ENCODE data around the gene IRAK4. TPM values are rescaled to one million over a fixed set of nuclear protein-coding genes. Genes with fewer than 3 reads are reported as not detected.

The IRAK4 gene
- total RNA-seq, 2 donors from 2014 or later, result 11.5 to 25.3 TPM

DNA sequence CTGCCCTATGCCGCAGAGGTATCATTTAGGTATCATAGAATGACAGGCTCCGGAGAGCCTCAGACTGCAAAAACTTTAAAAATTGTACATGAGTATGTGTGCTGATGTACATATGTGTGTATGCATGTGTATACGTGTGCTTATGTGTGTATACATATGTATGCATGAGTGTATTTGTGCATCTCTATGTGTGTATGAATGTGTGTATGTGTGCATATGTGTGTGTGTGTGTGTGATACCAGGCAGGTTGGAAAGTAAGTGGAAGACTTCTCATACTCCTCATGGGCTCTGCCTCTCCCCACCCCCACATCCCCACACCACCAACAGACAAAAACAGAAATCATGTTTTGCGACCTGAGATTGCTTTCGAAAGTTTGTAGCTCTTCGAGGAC, 76.5 kb downstream of the IRAK4 start:
- H3K27ac ChIP-seq, result peak overlapping the region; percentile 94 to 95
- no peaks in the 10 kb centered on the region for H3K4me1 ChIP-seq (replicated peaks)
- no peak for TF ChIP-seq POLR2AphosphoS5 (IDR thresholded peaks at IDR 0.05)
- TF ChIP-seq, protein P1, sequence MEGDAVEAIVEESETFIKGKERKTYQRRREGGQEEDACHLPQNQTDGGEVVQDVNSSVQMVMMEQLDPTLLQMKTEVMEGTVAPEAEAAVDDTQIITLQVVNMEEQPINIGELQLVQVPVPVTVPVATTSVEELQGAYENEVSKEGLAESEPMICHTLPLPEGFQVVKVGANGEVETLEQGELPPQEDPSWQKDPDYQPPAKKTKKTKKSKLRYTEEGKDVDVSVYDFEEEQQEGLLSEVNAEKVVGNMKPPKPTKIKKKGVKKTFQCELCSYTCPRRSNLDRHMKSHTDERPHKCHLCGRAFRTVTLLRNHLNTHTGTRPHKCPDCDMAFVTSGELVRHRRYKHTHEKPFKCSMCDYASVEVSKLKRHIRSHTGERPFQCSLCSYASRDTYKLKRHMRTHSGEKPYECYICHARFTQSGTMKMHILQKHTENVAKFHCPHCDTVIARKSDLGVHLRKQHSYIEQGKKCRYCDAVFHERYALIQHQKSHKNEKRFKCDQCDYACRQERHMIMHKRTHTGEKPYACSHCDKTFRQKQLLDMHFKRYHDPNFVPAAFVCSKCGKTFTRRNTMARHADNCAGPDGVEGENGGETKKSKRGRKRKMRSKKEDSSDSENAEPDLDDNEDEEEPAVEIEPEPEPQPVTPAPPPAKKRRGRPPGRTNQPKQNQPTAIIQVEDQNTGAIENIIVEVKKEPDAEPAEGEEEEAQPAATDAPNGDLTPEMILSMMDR (IDR thresholded peaks at IDR 0.05), result no peak
- no peak for TF ChIP-seq POLR2A (IDR thresholded peaks at IDR 0.05)
- intact Hi-C loops (cut with DNase I), result no loop called here
- no peaks in the 10 kb centered on the region for H3K27me3 ChIP-seq (replicated peaks; ENCODE audit: insufficient read depth)
- H3K9me3 ChIP-seq, result no peaks in the 10 kb centered on the region
- DNase-seq (ENCODE audit: low spot score), result no peak
- 42% methylated on average over 6 of the region's 6 CpGs for WGBS
- peak overlapping the region; percentile 62 to 85 for H3K4me3 ChIP-seq
- H3K36me3 ChIP-seq, result no peaks in the 10 kb centered on the region

GRCh38 chr12:43835656-43836474, 77.1 kb downstream of the IRAK4 start, which contains the start of gene TMEM117:
TSS of gene TMEM117 (plus strand) at chr12:43836081.
- H3K4me3 ChIP-seq, result peak within 1 kb of the TSS; percentile 62 to 85
- WGBS, result under 1% methylated on average over 85 of the region's 103 CpGs
- DNase-seq (ENCODE audit: low spot score), result peak; percentile 55
- intact Hi-C loops (cut with DNase I), result no loop called here
- H3K27ac ChIP-seq, result peak within 1 kb of the TSS; percentile 94 to 95
- no peaks in the 10 kb centered on the region for H3K9me3 ChIP-seq
- H3K27me3 ChIP-seq (replicated peaks; ENCODE audit: insufficient read depth), result no peaks in the 10 kb centered on the region
- H3K36me3 ChIP-seq, result no peaks in the 10 kb centered on the region
- H3K4me1 ChIP-seq (replicated peaks), result no peaks in the 10 kb centered on the region
- TF ChIP-seq, protein P1 (IDR thresholded peaks at IDR 0.05), result no peak
- peak; percentile 8 for TF ChIP-seq POLR2A (IDR thresholded peaks at IDR 0.05)
- TF ChIP-seq POLR2AphosphoS5 (IDR thresholded peaks at IDR 0.05), result no peak

DNA sequence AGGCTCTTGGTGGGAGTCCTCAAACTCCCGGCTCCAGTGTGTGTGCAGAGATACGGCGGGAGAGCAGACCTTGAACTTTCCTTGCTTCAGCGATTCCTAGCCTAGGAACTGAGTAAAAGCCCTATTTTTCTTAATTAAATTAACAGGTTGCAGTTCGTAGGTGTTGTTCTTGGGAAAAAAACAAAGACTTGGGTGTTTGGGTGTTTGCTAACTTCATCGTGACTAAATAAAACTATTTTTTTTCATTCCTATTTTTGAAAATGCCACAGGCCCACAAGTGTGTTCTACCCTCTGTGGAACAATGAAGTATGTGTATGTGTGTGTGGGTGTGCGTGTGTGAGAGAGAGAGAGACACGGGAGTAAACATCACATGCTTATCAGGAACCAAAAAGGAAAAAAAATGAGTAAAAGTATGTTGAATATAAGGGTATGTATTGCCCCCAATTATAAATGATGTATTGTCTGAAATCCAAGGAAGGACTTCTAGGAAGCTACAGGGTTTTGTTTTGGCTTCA, 77.8 kb downstream of the IRAK4 start:
- Histone ChIP-seq H3K27ac (peak overlapping the region; percentile 94 to 95), H3K4me1 (replicated peaks) (no peaks in the 10 kb centered on the region), H3K4me3 (peak overlapping the region; percentile 62 to 85), H3K9me3 (no peaks in the 10 kb centered on the region), H3K36me3 (no peaks in the 10 kb centered on the region), H3K27me3 (replicated peaks; ENCODE audit: insufficient read depth) (no peaks in the 10 kb centered on the region)
- 2% methylated on average over 8 of the region's 8 CpGs for WGBS
- intact Hi-C loops (cut with DNase I), result no loop called here
- peak; percentile 5 for TF ChIP-seq POLR2AphosphoS5 (IDR thresholded peaks at IDR 0.05)
- TF ChIP-seq, protein P1 (IDR thresholded peaks at IDR 0.05), result no peak
- DNase-seq (ENCODE audit: low spot score), result no peak

Other genes starting within 250 kb of the IRAK4 start
- under 1 TPM in 1 of 2 donors, not detected in 1; 0.23 TPM for gene ADAMTS20, start 206.7 kb upstream of the IRAK4 start, total RNA-seq
- gene PUS7L, start 161 bp upstream of the IRAK4 start, total RNA-seq, result 10 to 100 TPM in 1 of 2 donors, 1 to 10 TPM in 1; 9.7 to 12.7 TPM
- gene TWF1, start 47.4 kb downstream of the IRAK4 start, total RNA-seq, result 100 to 1,000 TPM in 1 of 2 donors, 10 to 100 TPM in 1; 64.5 to 114 TPM
- gene TMEM117, start 77.1 kb downstream of the IRAK4 start, total RNA-seq, result 10 to 100 TPM; 15.5 to 26.5 TPM

All from prostate gland (tissue), 2 donors.